IPS DF 6.9 (cell line): Measurements from ENCODE around the gene ACADS.

Experiments
- DNase-seq: peaks from one replicate; pipeline ENCODE4 v3.0.0-alpha.2; 2013; ENCODE audit warnings: low read depth, low spot score
- H3K27ac ChIP-seq: one replicate; pipeline ENCODE4 v1.5.1; 2013; ENCODE audit warnings: low read length, control low read depth
- H3K27me3 ChIP-seq: 2 replicates; pipeline ENCODE4 v1.6.1; 2013; ENCODE audit warnings: mild to moderate bottlenecking, low read length; ENCODE audit not compliant: control insufficient read depth, insufficient read depth
- H3K36me3 ChIP-seq: 2 replicates; pipeline ENCODE4 v1.6.1; 2013; ENCODE audit warnings: low read length; ENCODE audit not compliant: control insufficient read depth, insufficient read depth
- H3K4me1 ChIP-seq: 2 replicates; pipeline ENCODE4 v1.6.1; 2013; ENCODE audit warnings: low read length; ENCODE audit not compliant: control insufficient read depth, insufficient read depth
- H3K4me3 ChIP-seq: 2 replicates; pipeline ENCODE4 v1.5.1; 2013; ENCODE audit warnings: mild to moderate bottlenecking, low read length
- H3K9me3 ChIP-seq: 2 replicates; pipeline ENCODE4 v1.6.1; 2013; ENCODE audit warnings: low read length, inconsistent platforms; ENCODE audit not compliant: control insufficient read depth, insufficient read depth
- WGBS: extraction: QIAGEN DNeasy Blood & Tissue Kit; methylation state at CpG from one replicate; pipeline ENCODE4 v1.1.7; 2013; ENCODE audit warnings: mixed read lengths, missing lambda C conversion rate; ENCODE audit not compliant: insufficient read length, insufficient coverage; 5-methylcytosine and 5-hydroxymethylcytosine counted together

Gene ACADS

GRCh38 chr12:120739031-120739762 is 13.6 kb downstream of the ACADS start:
- H3K27me3 ChIP-seq, result no peaks in the 10 kb centered on the region
- no peaks in the 10 kb centered on the region; the same call in 1 of the 2 replicates for H3K36me3 ChIP-seq
- no peaks in the 10 kb centered on the region for H3K9me3 ChIP-seq
- H3K27ac ChIP-seq, result no peak overlapping the region
- no CpG with 5 or more reads among the region's 38 CpGs for WGBS
- no peaks in the 10 kb centered on the region; the same call in 1 of the 2 replicates for H3K4me1 ChIP-seq
- no peak overlapping the region for H3K4me3 ChIP-seq
- no peak for DNase-seq

DNA sequence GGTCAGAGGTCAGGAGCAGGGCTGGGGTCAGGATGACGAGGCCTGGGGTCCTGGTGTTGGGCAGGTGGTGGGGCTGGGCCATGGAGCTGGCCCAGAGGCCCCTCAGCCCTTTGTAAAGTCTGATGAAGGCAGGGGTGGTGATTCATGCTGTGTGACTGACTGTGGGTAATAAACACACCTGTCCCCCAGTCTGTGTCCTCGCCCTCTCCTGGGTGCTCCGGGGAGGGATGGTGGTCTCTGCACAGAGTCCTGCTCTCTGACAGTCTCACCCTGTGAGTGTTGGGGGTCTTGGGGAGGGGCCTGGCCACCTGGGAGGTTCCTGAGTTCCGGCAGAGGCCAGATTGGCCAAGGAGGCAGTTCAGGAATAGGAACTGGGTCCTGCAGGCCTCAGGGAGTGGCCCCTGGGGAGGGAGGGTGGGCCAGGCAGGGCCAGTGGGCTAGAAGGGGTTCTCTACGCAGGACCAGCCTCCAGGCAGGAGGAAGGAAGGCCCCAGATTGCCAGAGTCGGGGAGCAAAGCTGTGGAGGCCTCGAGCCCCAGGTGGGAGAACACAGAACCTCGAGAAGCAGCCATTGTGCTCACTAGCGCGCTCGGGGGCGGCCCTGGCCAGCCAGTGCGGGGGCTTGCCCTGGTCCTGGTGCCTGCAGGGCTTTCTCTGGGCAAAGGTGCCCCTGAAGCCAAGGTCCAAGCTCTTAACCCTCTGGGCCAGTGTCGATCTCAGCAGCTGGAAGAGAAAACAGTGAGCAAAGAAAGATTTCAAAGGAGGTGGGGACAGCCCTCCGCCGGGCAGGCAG is 14.4 kb downstream of the ACADS start:
- Histone ChIP-seq H3K4me1 (no peaks in the 10 kb centered on the region; the same call in 1 of the 2 replicates), H3K9me3 (no peaks in the 10 kb centered on the region), H3K36me3 (no peaks in the 10 kb centered on the region; the same call in 1 of the 2 replicates), H3K27me3 (no peaks in the 10 kb centered on the region), H3K4me3 (no peak overlapping the region), H3K27ac (no peak overlapping the region)
- no CpG with 5 or more reads among the region's 16 CpGs for WGBS
- DNase-seq, result no peak

DNA sequence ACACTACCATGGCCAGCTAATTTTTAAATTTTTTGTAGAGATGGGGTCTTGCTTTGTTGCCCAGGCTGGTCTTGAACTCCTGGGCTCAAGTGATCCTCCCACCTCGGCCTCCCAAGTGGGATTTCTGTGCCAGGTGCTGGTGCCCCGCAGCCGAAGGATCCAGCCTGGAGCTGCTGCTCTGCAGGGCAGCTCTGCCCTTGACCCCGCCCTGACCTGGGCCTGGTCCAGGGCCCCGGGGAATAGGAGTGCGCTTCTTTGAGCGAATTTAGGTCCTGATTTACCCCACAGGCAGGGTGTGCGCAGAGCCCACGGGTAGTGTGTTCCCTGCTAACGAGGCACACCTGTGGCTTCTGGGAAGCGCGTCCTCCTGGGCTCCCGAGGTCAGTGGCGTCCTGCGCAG is 15.2 kb downstream of the ACADS start:
- no peaks in the 10 kb centered on the region; the same call in 1 of the 2 replicates for H3K4me1 ChIP-seq
- no peak for DNase-seq
- no CpG with 5 or more reads among the region's 15 CpGs for WGBS
- no peaks in the 10 kb centered on the region for H3K9me3 ChIP-seq
- H3K27ac ChIP-seq, result no peak overlapping the region
- H3K27me3 ChIP-seq, result no peaks in the 10 kb centered on the region
- no peaks in the 10 kb centered on the region; the same call in 1 of the 2 replicates for H3K36me3 ChIP-seq
- H3K4me3 ChIP-seq, result no peak overlapping the region

GRCh38 chr12:120741476-120742421 is 16.1 kb downstream of the ACADS start:
- Histone ChIP-seq H3K27me3 (no peaks in the 10 kb centered on the region), H3K27ac (no peak overlapping the region), H3K9me3 (no peaks in the 10 kb centered on the region), H3K4me1 (no peaks in the 10 kb centered on the region; the same call in 1 of the 2 replicates), H3K36me3 (no peaks in the 10 kb centered on the region; the same call in 1 of the 2 replicates), H3K4me3 (no peak overlapping the region; the same call in 1 of the 2 replicates)
- no peak for DNase-seq
- no CpG with 5 or more reads among the region's 33 CpGs for WGBS

- no peak for DNase-seq
- Histone ChIP-seq H3K9me3 (no peaks in the 10 kb centered on the region), H3K27ac (no peak overlapping the region), H3K4me1 (no peaks in the 10 kb centered on the region), H3K36me3 (no peaks in the 10 kb centered on the region), H3K27me3 (no peaks in the 10 kb centered on the region), H3K4me3 (no peak overlapping the region)
- WGBS, result no CpG with 5 or more reads among the region's 15 CpGs
Observed at GRCh38 chr12:120744922-120745493, 19.4 kb downstream of the ACADS start.

GRCh38 chr12:120748242-120748641 is 22.6 kb downstream of the ACADS start:
- no peak overlapping the region for H3K4me3 ChIP-seq
- no peaks in the 10 kb centered on the region for H3K9me3 ChIP-seq
- no peaks in the 10 kb centered on the region for H3K27me3 ChIP-seq
- no peaks in the 10 kb centered on the region for H3K36me3 ChIP-seq
- no peak for DNase-seq
- H3K27ac ChIP-seq, result no peak overlapping the region
- H3K4me1 ChIP-seq, result no peaks in the 10 kb centered on the region
- WGBS, result no CpG with 5 or more reads among the region's 7 CpGs

DNA sequence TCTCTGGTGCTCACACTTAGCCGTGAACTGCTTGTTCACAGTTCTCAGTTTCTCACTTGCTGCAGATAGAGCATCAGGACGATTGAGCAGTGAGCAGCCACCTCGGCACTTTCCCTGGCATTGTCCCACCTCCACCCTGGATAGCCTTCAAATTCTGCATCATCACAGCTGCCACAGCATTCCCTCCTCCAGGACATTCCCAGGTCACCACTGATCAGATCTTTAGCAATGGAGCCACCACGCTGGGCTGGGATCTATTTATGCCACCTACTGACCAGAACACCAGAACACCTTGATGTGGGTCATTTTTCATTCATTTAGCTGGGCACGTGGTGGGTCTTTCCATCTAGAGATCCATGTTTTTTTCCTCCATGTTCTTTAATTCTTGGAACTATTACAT is 23.6 kb downstream of the ACADS start:
- H3K27ac ChIP-seq, result no peak overlapping the region

DNA sequence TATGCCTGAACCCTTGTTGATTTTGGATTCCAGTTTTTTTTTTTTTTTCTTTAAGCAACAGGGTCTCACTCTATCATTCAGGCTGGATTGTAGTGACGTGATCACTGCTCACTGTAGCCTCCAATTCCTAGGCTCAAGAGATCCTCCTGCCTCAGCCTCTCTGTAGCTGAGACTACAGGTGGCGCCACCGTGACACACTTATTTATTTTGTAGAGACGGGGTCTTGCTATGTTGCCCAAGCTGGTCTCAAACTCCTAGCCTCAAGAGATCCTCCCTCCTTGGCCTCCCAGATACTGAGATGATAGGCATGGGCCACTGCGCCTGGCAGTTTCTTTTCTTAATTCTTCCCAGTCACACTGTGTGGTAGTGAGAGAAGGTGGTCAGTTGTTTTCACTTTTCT is 25.2 kb downstream of the ACADS start:
- no peak for DNase-seq
- WGBS, result no CpG with 5 or more reads among the region's 5 CpGs
- no peaks in the 10 kb centered on the region for H3K4me1 ChIP-seq
- no peak overlapping the region for H3K27ac ChIP-seq
- H3K36me3 ChIP-seq, result no peaks in the 10 kb centered on the region
- no peaks in the 10 kb centered on the region for H3K27me3 ChIP-seq
- no peak overlapping the region for H3K4me3 ChIP-seq
- H3K9me3 ChIP-seq, result no peaks in the 10 kb centered on the region

More for the DNA sequence above, 23.6 kb downstream of the ACADS start:
- Histone ChIP-seq H3K9me3 (no peaks in the 10 kb centered on the region), H3K36me3 (no peaks in the 10 kb centered on the region), H3K4me1 (no peaks in the 10 kb centered on the region), H3K27me3 (no peaks in the 10 kb centered on the region), H3K4me3 (no peak overlapping the region)
- DNase-seq, result no peak
- no CpG with 5 or more reads among the region's 5 CpGs for WGBS

GRCh38 chr12:120751389-120751788 is 25.8 kb downstream of the ACADS start:
- H3K9me3 ChIP-seq, result no peaks in the 10 kb centered on the region
- no CpG with 5 or more reads among the region's 9 CpGs for WGBS
- H3K27me3 ChIP-seq, result no peaks in the 10 kb centered on the region
- H3K36me3 ChIP-seq, result no peaks in the 10 kb centered on the region
- H3K27ac ChIP-seq, result no peak overlapping the region
- H3K4me1 ChIP-seq, result no peaks in the 10 kb centered on the region
- no peak overlapping the region for H3K4me3 ChIP-seq
- no peak for DNase-seq

GRCh38 chr12:120754792-120755191 is 29.2 kb downstream of the ACADS start:
- Histone ChIP-seq H3K27me3 (no peaks in the 10 kb centered on the region), H3K4me1 (peaks cover 3% of the 10 kb centered on the region), H3K9me3 (no peaks in the 10 kb centered on the region), H3K36me3 (no peaks in the 10 kb centered on the region), H3K27ac (no peak overlapping the region), H3K4me3 (no peak overlapping the region)
- DNase-seq, result no peak
